Kidney (tissue), 14 donors: ENCODE results near the gene MYO1H. TPM values are rescaled to one million over a fixed set of nuclear protein-coding genes. Genes with fewer than 3 reads are reported as not detected.

Experiments used
- DNase-seq, 5 donors: peaks; one replicate each; pipeline ENCODE4 v3.0.0-alpha.2; 2013 to 2020
- FAIRE-seq: peaks from 2 replicates; lab custom pipeline; 2012; peaks lifted over from hg19 to GRCh38; lab: Jason Lieb, UNC
- H3K27ac ChIP-seq, 2 donors: one replicate each; pipeline ENCODE4 v1.7.0; 2013; ENCODE audit warnings: low read depth in 2 of 2, low read length in 2 of 2, inconsistent platforms in 1 of 2
- H3K27me3 ChIP-seq: one replicate; pipeline ENCODE4 v1.7.1; 2013; ENCODE audit warnings: low read length, inconsistent platforms; ENCODE audit not compliant: control insufficient read depth, insufficient read depth
- H3K36me3 ChIP-seq, 3 donors: one replicate each; pipeline versions ENCODE4 v1.7.0 to v1.7.1; 2013; ENCODE audit warnings: low read length in 3 of 3, control low read depth in 1 of 3, inconsistent platforms in 1 of 3; ENCODE audit not compliant: insufficient read depth in 3 of 3, control insufficient read depth in 2 of 3
- H3K4me1 ChIP-seq, 3 donors: one replicate each; pipeline versions ENCODE4 v1.7.0 to v1.7.1; 2013; ENCODE audit warnings: low read length in 3 of 3, inconsistent platforms in 1 of 3, low read depth in 1 of 3; ENCODE audit not compliant: control insufficient read depth in 2 of 3, insufficient read depth in 2 of 3
- H3K4me3 ChIP-seq, 3 donors: one replicate each; pipeline versions ENCODE4 v1.7.0 to v1.8.1; 2013; ENCODE audit warnings: low read length in 3 of 3, control low read depth in 1 of 3, inconsistent platforms in 1 of 3
- H3K9ac ChIP-seq, 3 donors: one replicate each; pipeline versions ENCODE4 v1.7.0 to v1.7.1; 2013; ENCODE audit warnings: low read length in 3 of 3, control low read depth in 1 of 3, inconsistent platforms in 1 of 3
- H3K9me3 ChIP-seq, 3 donors: one replicate each; pipeline versions ENCODE4 v1.7.0 to v1.7.1; 2013; ENCODE audit warnings: low read length in 3 of 3, control low read depth in 1 of 3, inconsistent platforms in 1 of 3; ENCODE audit not compliant: control insufficient read depth in 2 of 3, insufficient read depth in 1 of 3
- intact Hi-C: fragments of 100-400 bp; cut with DNase I; formaldehyde crosslinking; loops from one replicate; pipeline ENCODE4 v1.11.1; 2022
- polyA plus RNA-seq: library from polyadenylated mRNA; stranded (reverse); fragments of 350-450 nt; fragmentation: Illumina TruSeq; extraction: RNeasy Lipid Tissue Mini Kit (QIAGEN cat#74804); gene quantifications from one replicate; pipeline ENCODE4 v1.2.3, GENCODE V29; 2014; ENCODE audit warnings: low read depth, low replicate concordance; ENCODE audit not compliant: insufficient read depth
- total RNA-seq: library from RNA; stranded (reverse); fragmentation: NEBNext Ultra II Directional; extraction: Animal tissue kit (Norgen Biotek cat#: 25700); gene quantifications from one replicate; pipeline ENCODE4 v1.2.1, GENCODE V29; 2021
- TF ChIP-seq, protein P1 (sequence below): IDR thresholded peaks from 3 replicates; pipeline ENCODE4 v1.5.1; 2012; ENCODE audit warnings: mild to moderate bottlenecking, moderate library complexity, borderline replicate concordance; ENCODE audit not compliant: insufficient read depth; ENCODE audit errors: extremely low read depth
- donor health status: control.
- donor health status: control.
- donor health status: control.
- donor health status: control.
- donor health status: control.
- donor health status: DM: yes; HTN: yes; CAD: no.
- donor health status: Normal renal cell carcinoma (clear cell type).

Gene MYO1H
- total and polyA plus RNA-seq, 2 donors from 2014 or later: 0.56 TPM; not detected in 1

- Histone ChIP-seq H3K36me3 (no peaks in the 10 kb centered on the region), H3K4me1 (no peaks in the 10 kb centered on the region), H3K9me3 (no peaks in the 10 kb centered on the region), H3K4me3 (no peak overlapping the region), H3K9ac (no peak overlapping the region), H3K27ac (no peak overlapping the region), H3K27me3 (no peaks in the 10 kb centered on the region)
- TF ChIP-seq, protein P1, sequence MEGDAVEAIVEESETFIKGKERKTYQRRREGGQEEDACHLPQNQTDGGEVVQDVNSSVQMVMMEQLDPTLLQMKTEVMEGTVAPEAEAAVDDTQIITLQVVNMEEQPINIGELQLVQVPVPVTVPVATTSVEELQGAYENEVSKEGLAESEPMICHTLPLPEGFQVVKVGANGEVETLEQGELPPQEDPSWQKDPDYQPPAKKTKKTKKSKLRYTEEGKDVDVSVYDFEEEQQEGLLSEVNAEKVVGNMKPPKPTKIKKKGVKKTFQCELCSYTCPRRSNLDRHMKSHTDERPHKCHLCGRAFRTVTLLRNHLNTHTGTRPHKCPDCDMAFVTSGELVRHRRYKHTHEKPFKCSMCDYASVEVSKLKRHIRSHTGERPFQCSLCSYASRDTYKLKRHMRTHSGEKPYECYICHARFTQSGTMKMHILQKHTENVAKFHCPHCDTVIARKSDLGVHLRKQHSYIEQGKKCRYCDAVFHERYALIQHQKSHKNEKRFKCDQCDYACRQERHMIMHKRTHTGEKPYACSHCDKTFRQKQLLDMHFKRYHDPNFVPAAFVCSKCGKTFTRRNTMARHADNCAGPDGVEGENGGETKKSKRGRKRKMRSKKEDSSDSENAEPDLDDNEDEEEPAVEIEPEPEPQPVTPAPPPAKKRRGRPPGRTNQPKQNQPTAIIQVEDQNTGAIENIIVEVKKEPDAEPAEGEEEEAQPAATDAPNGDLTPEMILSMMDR: no peak
- no peak for FAIRE-seq
- DNase-seq: no peak
- intact Hi-C loops: no loop called here
Observed at GRCh38 chr12:109377139-109377685, 29.5 kb downstream of the MYO1H start.

- no peak overlapping the region for H3K27ac ChIP-seq
- intact Hi-C loops: no loop called here
- H3K4me1 ChIP-seq: no peaks in the 10 kb centered on the region
- H3K27me3 ChIP-seq: no peaks in the 10 kb centered on the region
- H3K9ac ChIP-seq: no peak overlapping the region
- H3K9me3 ChIP-seq: no peaks in the 10 kb centered on the region
- FAIRE-seq: no peak
- no peak for DNase-seq
- TF ChIP-seq, protein P1: no peak
- H3K4me3 ChIP-seq: no peak overlapping the region
- H3K36me3 ChIP-seq: no peaks in the 10 kb centered on the region
Observed at GRCh38 chr12:109378569-109378968, 30.9 kb downstream of the MYO1H start.

DNA sequence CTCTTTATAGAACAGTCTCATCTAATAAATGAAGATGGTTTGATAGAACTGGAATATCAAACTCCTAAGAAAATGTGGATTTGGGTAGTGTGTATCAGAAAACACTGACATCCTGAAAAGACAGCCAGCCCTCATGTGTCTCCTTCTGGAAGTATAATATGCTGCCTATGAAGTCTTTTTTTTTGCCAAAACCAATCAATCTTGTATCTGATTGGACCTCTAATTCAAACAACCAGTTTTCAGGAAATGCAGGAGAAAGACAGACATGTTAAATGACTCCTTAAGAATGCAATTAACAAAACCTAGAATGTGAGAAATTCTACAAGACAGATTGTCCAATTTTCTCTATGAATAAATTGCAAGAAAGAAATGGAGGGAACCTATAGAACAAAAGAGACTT is 34.3 kb downstream of the MYO1H start:
- no peaks in the 10 kb centered on the region for H3K27me3 ChIP-seq
- intact Hi-C loops: loop anchor here (10.0 kb wide), 1 partner anchor 117 kb away; no protein-coding TSS in a partner anchor
- H3K27ac ChIP-seq: no peak overlapping the region
- H3K4me1 ChIP-seq: peaks cover 0 to 2% (median 0%) of the 10 kb centered on the region in 3 donors
- DNase-seq (no peak), FAIRE-seq (no peak)
- H3K4me3 ChIP-seq: no peak overlapping the region
- TF ChIP-seq, protein P1: no peak
- H3K9me3 ChIP-seq: no peaks in the 10 kb centered on the region
- H3K36me3 ChIP-seq: no peaks in the 10 kb centered on the region
- H3K9ac ChIP-seq: no peak overlapping the region

- intact Hi-C loops: loop anchor here (10.0 kb wide), 1 partner anchor 118 kb away; no protein-coding TSS in a partner anchor
- Histone ChIP-seq H3K36me3 (no peaks in the 10 kb centered on the region), H3K27ac (no peak overlapping the region), H3K4me1 (peaks cover 0 to 2% (median 0%) of the 10 kb centered on the region in 3 donors), H3K9ac (no peak overlapping the region), H3K9me3 (peaks cover 0 to 5% (median 0%) of the 10 kb centered on the region in 3 donors), H3K27me3 (no peaks in the 10 kb centered on the region), H3K4me3 (no peak overlapping the region)
- TF ChIP-seq, protein P1: no peak
- no peak for DNase-seq
- FAIRE-seq: no peak
Observed at GRCh38 chr12:109383240-109383639, 35.5 kb downstream of the MYO1H start.
